COLO668 (cell line): ENCODE data around the gene PBRM1.
A peak's percentile ranks its signal among the peaks of the same experiment; 100 is the strongest.

Experiments
- DNase-seq: peaks from one replicate; lab custom pipeline; 2025; ENCODE audit not compliant: unreplicated experiment; lab: John Stamatoyannopoulos, UW

The PBRM1 gene

GRCh38 chr3:52512727-52513126 lies 173.0 kb downstream of the PBRM1 start:
- DNase-seq: no peak

GRCh38 chr3:52512105-52512504 lies 173.6 kb downstream of the PBRM1 start:
- DNase-seq: no peak

DNA sequence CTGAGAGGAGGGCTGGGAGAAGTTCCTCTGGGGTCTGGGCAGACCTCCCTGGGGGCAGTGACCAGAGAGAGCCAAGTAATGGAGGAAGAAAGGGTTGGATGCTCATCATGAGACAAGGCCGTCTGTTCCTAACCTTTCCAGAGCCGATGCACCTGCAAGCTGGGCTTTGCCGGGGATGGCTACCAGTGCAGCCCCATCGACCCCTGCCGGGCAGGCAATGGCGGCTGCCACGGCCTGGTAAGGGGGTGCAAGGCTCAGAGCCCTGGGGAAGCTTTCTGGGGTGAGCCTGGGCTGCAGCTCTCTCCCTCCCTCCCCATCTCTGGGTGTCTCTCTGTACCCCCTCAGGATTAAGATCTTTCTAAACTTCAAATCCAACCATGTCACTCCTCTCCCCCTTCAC lies 174.2 kb downstream of the PBRM1 start:
- no peak for DNase-seq

GRCh38 chr3:52509753-52510328 lies 175.9 kb downstream of the PBRM1 start:
- no peak for DNase-seq

- DNase-seq: peak; percentile 18
These were observed 178.4 kb downstream of the PBRM1 start for GRCh38 chr3:52507359-52507758.

DNA sequence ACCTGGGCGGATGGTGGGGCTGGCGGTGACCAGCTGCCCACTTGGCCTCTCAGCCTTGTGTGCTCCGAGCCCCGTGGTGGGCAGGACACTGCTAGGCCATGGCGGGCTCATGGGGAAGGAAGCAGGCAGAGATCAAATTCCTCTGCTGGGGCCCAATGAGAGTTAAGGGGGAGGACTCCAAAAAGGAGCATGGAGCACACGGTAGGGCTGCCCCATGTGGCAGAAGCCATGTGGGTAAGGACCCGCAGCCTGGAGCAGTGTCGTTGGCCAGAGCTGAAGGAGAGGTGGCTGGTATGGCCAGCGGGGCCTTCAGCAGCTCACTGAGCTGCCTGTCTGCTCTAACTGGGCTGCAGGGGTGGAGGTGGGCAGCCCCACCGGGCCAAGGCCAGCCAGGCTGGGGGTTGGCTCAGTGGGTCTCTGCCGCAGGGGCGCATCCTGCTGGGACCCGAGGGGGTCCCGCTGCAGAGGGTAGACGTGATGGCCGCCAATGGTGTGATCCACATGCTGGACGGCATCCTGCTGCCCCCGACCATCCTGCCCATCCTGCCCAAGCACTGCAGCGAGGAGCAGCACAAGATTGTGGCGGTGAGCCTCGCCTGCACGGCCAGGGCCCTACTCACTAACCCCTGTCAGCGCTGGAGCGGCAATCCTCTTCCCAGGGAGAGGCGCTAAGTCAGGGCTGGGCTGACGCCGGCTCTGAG lies 179.3 kb downstream of the PBRM1 start:
- no peak for DNase-seq

- no peak for DNase-seq
These were observed 180.7 kb downstream of the PBRM1 start for GRCh38 chr3:52504977-52505376.

DNA sequence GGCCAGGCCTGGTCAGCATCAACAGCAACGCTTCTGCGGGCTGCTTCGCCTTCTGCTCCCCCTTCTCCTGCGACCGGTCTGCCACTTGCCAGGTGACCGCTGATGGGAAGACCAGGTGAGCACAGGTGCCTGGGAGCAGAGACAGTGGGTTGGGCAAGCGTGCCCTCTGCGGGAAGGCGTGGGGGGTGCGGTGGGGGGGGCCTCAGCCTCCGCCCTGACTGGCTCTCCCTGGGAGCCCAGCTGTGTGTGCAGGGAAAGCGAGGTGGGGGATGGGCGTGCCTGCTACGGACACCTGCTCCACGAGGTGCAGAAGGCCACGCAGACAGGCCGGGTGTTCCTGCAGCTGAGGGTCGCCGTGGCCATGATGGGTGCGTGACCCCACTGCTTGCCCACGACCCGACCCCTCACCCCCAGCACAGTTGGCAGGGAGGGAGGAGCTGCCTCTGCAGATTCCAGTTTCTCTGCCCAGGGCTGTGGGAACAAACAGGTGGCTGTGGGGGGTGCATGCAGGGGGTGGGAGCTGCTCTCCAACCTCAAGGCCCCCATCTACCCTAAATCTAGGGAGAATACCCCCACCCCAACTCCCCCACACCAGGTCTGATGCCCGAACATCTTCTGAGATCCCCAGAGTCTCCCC lies 181.8 kb downstream of the PBRM1 start:
- peak; percentile 82 for DNase-seq

DNA sequence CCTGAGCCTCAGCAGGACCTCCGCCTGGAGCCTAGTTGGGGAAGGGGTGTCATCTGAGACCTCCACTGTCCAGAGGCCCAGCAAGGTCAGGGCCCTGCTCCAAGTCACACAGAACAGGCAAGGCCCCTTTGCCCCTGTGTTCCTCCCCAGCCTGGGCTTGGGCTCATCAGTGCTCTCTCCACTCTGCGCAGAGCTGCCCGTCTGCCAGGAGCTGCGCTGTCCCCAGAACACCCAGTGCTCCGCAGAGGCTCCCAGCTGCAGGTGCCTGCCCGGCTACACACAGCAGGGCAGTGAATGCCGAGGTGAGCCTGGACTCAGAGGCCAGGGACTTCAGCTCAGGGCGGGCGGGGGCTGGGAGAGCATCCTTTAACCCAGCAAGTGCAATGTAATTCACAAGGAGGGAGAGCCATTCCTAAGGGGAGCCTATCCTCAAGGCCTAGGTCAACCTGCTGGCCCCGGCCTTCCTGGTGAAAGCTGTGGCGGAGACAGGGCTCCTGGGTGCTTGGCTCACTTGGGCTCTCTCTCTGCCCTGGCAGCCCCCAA lies 182.8 kb downstream of the PBRM1 start:
- DNase-seq: no peak

DNA sequence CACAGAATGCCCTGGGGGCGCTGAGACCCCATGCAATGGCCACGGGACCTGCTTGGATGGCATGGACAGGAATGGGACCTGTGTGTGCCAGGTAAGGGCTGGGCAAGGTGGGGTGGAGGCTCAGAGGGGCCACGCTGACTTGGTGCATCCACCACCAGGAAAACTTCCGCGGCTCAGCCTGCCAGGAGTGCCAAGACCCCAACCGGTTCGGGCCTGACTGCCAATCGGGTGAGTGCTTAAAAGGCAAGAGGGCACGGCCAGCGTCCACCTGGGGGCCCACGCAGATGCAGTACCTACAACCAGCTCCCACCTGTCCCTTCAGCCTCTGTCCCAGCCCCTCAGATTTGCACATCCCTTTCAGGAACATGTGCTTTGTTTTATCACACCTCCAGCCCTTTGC lies 183.7 kb downstream of the PBRM1 start:
- DNase-seq: no peak

DNA sequence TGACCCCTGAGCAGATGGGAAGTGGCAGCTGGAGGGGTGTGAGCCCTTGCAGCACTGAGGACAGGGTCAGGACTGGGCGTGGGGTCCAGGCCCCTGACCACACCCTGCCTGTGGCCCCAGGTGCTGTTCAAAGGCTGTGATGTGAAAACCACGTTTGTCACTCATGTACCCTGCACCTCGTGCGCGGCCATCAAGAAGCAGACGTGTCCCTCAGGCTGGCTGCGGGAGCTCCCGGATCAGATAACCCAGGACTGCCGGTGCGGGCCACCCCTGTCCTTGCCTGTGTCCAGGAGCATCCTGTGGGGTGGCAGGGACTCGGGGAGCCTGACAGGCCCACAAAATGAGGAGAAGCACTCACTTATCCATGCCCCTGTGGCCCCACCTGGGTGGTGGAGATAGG lies 184.7 kb downstream of the PBRM1 start:
- DNase-seq: no peak

DNA sequence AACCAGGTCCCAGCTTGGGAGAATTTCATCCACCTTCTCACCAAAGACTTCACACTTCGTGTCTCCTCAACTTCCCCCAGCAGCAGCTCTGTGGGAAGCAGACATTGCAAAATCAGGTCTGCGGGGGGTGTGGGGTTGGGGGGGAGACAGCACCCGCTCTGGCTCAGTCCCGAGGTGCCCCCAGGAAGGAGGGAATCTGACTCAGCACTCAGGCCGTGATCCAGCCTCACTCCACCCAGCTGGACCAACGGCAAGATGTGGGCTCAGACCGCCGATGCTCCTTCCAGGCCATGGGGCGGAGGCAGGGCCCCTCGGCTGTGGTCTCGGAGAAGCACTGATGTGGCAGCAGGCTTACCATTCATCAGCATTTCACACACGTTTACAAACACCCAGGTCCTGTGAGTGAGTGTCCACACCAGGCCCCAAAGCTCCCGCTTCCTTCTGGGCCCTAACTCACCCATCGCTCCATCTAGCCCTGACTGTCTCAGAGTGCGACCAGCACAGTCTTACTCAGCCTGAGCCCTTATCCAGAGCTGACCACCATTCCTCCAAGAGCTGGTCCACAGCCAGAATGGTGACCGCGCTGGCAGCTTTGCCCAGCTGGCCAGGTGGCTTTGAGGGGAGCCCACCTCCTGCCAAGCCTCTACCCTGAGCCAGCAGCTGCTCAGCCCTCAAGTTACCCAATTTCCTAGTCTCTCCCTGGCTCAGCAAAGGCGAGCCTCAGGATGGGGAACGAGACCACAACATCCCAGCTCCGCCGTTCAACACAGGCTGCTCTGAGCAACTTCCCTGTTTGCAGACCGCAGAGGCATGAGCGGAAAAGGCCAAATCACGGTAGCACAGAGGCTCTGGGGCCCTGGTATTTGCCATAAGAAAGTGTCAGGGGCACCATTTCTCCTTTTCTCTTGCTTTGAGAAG lies 187.3 kb downstream of the PBRM1 start:
- no peak for DNase-seq

DNA sequence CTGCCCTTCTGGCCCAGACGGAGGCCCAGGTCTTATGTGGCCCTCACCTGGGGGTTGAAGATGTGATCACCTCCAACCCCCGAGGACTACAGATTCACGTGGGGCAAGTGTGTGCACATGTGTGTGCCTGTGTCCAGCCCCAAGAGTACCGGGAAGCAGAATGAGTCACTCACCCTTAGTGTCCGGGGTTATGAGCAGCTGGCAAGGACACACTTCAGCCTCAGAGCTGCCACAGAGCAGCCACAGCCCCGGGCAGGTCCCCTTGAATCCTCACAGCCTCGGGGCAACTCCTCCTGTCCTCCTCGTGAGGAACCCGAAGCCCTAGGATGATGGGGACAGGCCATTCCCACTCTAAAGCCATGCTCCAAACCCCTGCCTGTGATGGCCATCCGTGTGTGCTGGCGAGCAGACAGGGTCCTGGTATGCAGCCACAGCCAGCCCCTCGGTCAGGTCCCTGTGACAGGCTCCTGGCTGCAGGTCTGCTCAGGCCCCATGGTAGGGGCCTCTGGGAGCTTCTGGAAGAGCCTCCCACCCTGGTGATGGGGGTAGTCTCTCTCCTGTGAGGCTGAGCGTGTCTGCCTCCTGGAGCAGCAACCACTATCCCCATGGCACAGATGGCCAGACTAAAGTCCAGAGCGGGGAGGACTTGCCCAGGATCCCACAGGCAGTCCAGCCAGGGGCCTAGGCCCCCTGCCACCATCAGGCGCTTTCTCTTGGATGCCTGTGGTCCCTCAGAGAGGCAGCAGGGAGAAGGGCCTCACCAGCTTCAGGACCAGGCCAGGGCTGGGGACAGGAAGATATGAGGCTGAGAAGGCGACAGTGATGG lies 189.7 kb downstream of the PBRM1 start:
- peak; percentile 17 for DNase-seq
